H1 (cell line): ENCODE data around the gene L2HGDH. TPM values are rescaled to one million over a fixed set of nuclear protein-coding genes. Genes with fewer than 3 reads are reported as not detected.

ENCODE experiments used
- CTCF ChIA-PET: fragments of 300-600 bp; sonication (Branson Sonifier 250); formaldehyde crosslinking; loops from one replicate; lab custom pipeline; 2021; ENCODE audit not compliant: partially characterized antibody; lab: Charles Lee
- POLR2A ChIA-PET: fragments of 300-600 bp; sonication (Branson Sonifier 250); formaldehyde crosslinking; loops from one replicate; lab custom pipeline; 2021; ENCODE audit warnings: inconsistent platforms; ENCODE audit not compliant: partially characterized antibody; lab: Charles Lee
- DNase-seq, 2 experiments: peaks; one replicate each; pipeline versions ENCODE4 v3.0.0 to v3.0.0-alpha.2; 2010 to 2022; ENCODE audit warnings: low spot score in 2 of 2, low read depth in 1 of 2, mixed read lengths in 1 of 2
- FAIRE-seq: peaks from 2 replicates; lab custom pipeline; 2011; peaks lifted over from hg19 to GRCh38; lab: Jason Lieb, UNC
- H2AFZ ChIP-seq: 2 replicates; pipeline ENCODE4 v1.8.1; 2012; ENCODE audit warnings: low read length, inconsistent platforms
- H2AK5ac ChIP-seq: 2 replicates; pipeline ENCODE4 v1.6.1; 2013; ENCODE audit warnings: low read depth, low read length
- H2BK120ac ChIP-seq: replicated peaks from 2 replicates; pipeline ENCODE3; 2013; ENCODE audit warnings: low read depth, low read length, inconsistent platforms
- H2BK12ac ChIP-seq: 2 replicates; pipeline ENCODE4 v1.6.1; 2013; ENCODE audit warnings: low read depth, low read length
- H2BK15ac ChIP-seq: 2 replicates; pipeline ENCODE4 v1.6.1; 2013; ENCODE audit warnings: low read length
- H2BK20ac ChIP-seq: 2 replicates; pipeline ENCODE4 v1.6.1; 2013; ENCODE audit warnings: low read length
- H2BK5ac ChIP-seq: 2 replicates; pipeline ENCODE4 v1.6.1; 2013; ENCODE audit warnings: low read depth, low read length
- H3K14ac ChIP-seq: 2 replicates; pipeline ENCODE4 v1.6.1; 2013; ENCODE audit warnings: inconsistent platforms; ENCODE audit not compliant: insufficient read length
- H3K18ac ChIP-seq: 2 replicates; pipeline ENCODE4 v1.6.1; 2013; ENCODE audit warnings: low read length; ENCODE audit errors: extremely low read depth
- H3K23ac ChIP-seq: 2 replicates; pipeline ENCODE4 v1.6.1; 2013; ENCODE audit warnings: inconsistent platforms; ENCODE audit not compliant: insufficient read length
- H3K23me2 ChIP-seq: 2 replicates; pipeline ENCODE4 v1.6.1; 2013; ENCODE audit warnings: low read depth, low read length
- H3K27ac ChIP-seq: 2 replicates; pipeline ENCODE4 v1.6.1; 2011; ENCODE audit warnings: low read depth, low read length, inconsistent platforms
- H3K27me3 ChIP-seq, 4 experiments: replicated peaks in 1 of 4; 1 replicate in 1 of 4; 2 replicates in 3 of 4; pipeline versions ENCODE4 v1.6.1 to v1.8.1; 2011 to 2013; ENCODE audit warnings: low read length in 3 of 4, mild to moderate bottlenecking in 3 of 4, inconsistent platforms in 2 of 4, mixed read lengths in 2 of 4, moderate library complexity in 1 of 4; ENCODE audit not compliant: control insufficient read depth in 3 of 4, insufficient read depth in 3 of 4; ENCODE audit errors: extremely low read depth in 1 of 4
- H3K36me3 ChIP-seq, 4 experiments: 2 replicates each; pipeline versions ENCODE4 v1.6.1 to v1.8.1; 2011 to 2013; ENCODE audit warnings: mild to moderate bottlenecking in 4 of 4, low read length in 3 of 4, moderate library complexity in 2 of 4, control low read depth in 1 of 4, inconsistent platforms in 1 of 4; ENCODE audit not compliant: insufficient read depth in 4 of 4, control insufficient read depth in 2 of 4
- H3K4ac ChIP-seq: replicated peaks from 2 replicates; pipeline ENCODE3; 2013; ENCODE audit warnings: low read length, low read depth, mixed read lengths, inconsistent platforms; ENCODE audit not compliant: insufficient read length
- H3K4me1 ChIP-seq, 4 experiments: replicated peaks in 1 of 4; 1 replicate in 1 of 4; 2 replicates in 3 of 4; pipeline versions ENCODE4 v1.6.1 to v1.8.1; 2011 to 2013; ENCODE audit warnings: low read length in 3 of 4, inconsistent platforms in 2 of 4, mixed read lengths in 1 of 4; ENCODE audit not compliant: insufficient read depth in 4 of 4, control insufficient read depth in 3 of 4
- H3K4me2 ChIP-seq, 2 experiments: 2 replicates each; pipeline versions ENCODE4 v1.6.1 to v1.8.1; 2011 to 2013; ENCODE audit warnings: low read depth in 2 of 2, low read length in 2 of 2, control low read depth in 1 of 2, inconsistent platforms in 1 of 2, mild to moderate bottlenecking in 1 of 2; ENCODE audit not compliant: insufficient read depth in 1 of 2
- H3K4me3 ChIP-seq, 4 experiments: fragments of 200-600, 300-600 bp in 1 of 4; sonication (generic), shearing (Covaris generic), sonication (Bioruptor Twin) in 1 of 4; 2 replicates each; pipeline versions ENCODE4 v1.5.1 to v1.8.1; 2011 to 2016; ENCODE audit warnings: low read length in 4 of 4, low read depth in 3 of 4, control low read depth in 2 of 4, inconsistent platforms in 2 of 4, mild to moderate bottlenecking in 2 of 4, mixed read lengths in 1 of 4, moderate library complexity in 1 of 4; ENCODE audit not compliant: insufficient read depth in 2 of 4; ENCODE audit errors: extremely low read depth in 1 of 4
- H3K56ac ChIP-seq: replicated peaks from 2 replicates; pipeline ENCODE3; 2013; ENCODE audit warnings: low read depth, mild to moderate bottlenecking, mixed read lengths, low read length, inconsistent platforms; ENCODE audit not compliant: insufficient read length
- H3K79me1 ChIP-seq: 2 replicates; pipeline ENCODE4 v1.6.1; 2013; ENCODE audit warnings: low read depth, low read length, control low read depth
- H3K79me2 ChIP-seq, 2 experiments: 2 replicates each; pipeline versions ENCODE4 v1.6.1 to v1.8.1; 2012 to 2013; ENCODE audit warnings: low read length in 2 of 2, mild to moderate bottlenecking in 2 of 2, inconsistent platforms in 1 of 2; ENCODE audit not compliant: insufficient read depth in 2 of 2, control insufficient read depth in 1 of 2
- H3K9ac ChIP-seq, 4 experiments: replicated peaks in 1 of 4; 1 replicate in 1 of 4; 2 replicates in 3 of 4; pipeline versions ENCODE4 v1.6.1 to v1.8.1; 2011 to 2013; ENCODE audit warnings: low read depth in 3 of 4, low read length in 3 of 4, control low read depth in 2 of 4, mild to moderate bottlenecking in 2 of 4, moderate library complexity in 2 of 4, inconsistent platforms in 1 of 4; ENCODE audit errors: extremely low read depth in 1 of 4
- H3K9me3 ChIP-seq, 2 experiments: 2 replicates each; pipeline versions ENCODE4 v1.6.1 to v1.8.1; 2012 to 2013; ENCODE audit warnings: mild to moderate bottlenecking in 2 of 2, moderate library complexity in 2 of 2, control low read depth in 1 of 2, inconsistent platforms in 1 of 2, low read depth in 1 of 2, low read length in 1 of 2, mixed read lengths in 1 of 2; ENCODE audit not compliant: insufficient read depth in 2 of 2
- H4K20me1 ChIP-seq, 2 experiments: replicated peaks in 1 of 2; 2 replicates each; pipeline versions ENCODE3 to v1.8.1; 2011 to 2013; ENCODE audit warnings: inconsistent platforms in 2 of 2, low read length in 2 of 2, mild to moderate bottlenecking in 1 of 2; ENCODE audit not compliant: insufficient read depth in 2 of 2, control insufficient read depth in 1 of 2
- H4K5ac ChIP-seq: 2 replicates; pipeline ENCODE4 v1.6.1; 2013; ENCODE audit warnings: low read length, low read depth, mixed read lengths, inconsistent platforms; ENCODE audit not compliant: insufficient read length
- H4K8ac ChIP-seq: 2 replicates; pipeline ENCODE4 v1.8.0; 2013; ENCODE audit warnings: mild to moderate bottlenecking, moderate library complexity, low read length, inconsistent platforms; ENCODE audit not compliant: insufficient read depth; ENCODE audit errors: extremely low read depth
- H4K91ac ChIP-seq: replicated peaks from 2 replicates; pipeline ENCODE3; 2013; ENCODE audit warnings: low read length, mixed read lengths, inconsistent platforms; ENCODE audit not compliant: insufficient read length
- CBX5 ChIP-seq: fragments of 300-800, 300-1000 bp; sonication (generic); IDR thresholded peaks from 2 replicates; pipeline ENCODE4 v1.7.1; 2016; ENCODE audit warnings: antibody characterized with exemption, low read length, low read depth
- CREB1 ChIP-seq: IDR thresholded peaks from 2 replicates; pipeline ENCODE4 v1.6.1; 2012; ENCODE audit warnings: inconsistent platforms
- EP300 ChIP-seq, 2 experiments: IDR thresholded peaks; 1 replicate in 1 of 2; 2 replicates in 1 of 2; pipeline ENCODE4 v1.6.1; 2011 to 2012; ENCODE audit warnings: low read depth in 2 of 2, low read length in 2 of 2, mild to moderate bottlenecking in 2 of 2, borderline replicate concordance in 1 of 2, inconsistent platforms in 1 of 2, moderate library complexity in 1 of 2
- NANOG ChIP-seq: IDR thresholded peaks from 2 replicates; pipeline ENCODE4 v1.6.1; 2011; ENCODE audit warnings: low read length, low read depth, mild to moderate bottlenecking, inconsistent platforms; ENCODE audit not compliant: insufficient read depth, poor library complexity, severe bottlenecking
- RAD21 ChIP-seq, 2 experiments: IDR thresholded peaks in 1 of 2; conservative IDR thresholded peaks in 1 of 2; 2 replicates each; pipeline ENCODE4 v1.6.1; 2011; ENCODE audit warnings: low read depth in 2 of 2, low read length in 2 of 2, improper control_type of control experiment in 1 of 2, inconsistent platforms in 1 of 2, mild to moderate bottlenecking in 1 of 2, moderate library complexity in 1 of 2
- SAP30 ChIP-seq: fragments of 300-600 bp; sonication (generic); IDR thresholded peaks from 2 replicates; pipeline ENCODE4 v1.7.1; 2012; ENCODE audit warnings: low read length, moderate library complexity, mild to moderate bottlenecking, inconsistent platforms; ENCODE audit not compliant: insufficient read depth, insufficient replicate concordance
- SIX5 ChIP-seq: IDR thresholded peaks from 2 replicates; pipeline ENCODE4 v1.6.1; 2011; ENCODE audit warnings: mild to moderate bottlenecking, low read depth, low read length
- WGBS, 2 experiments: shearing (Covaris generic) in 1 of 2; methylation state at CpG; one replicate each; pipeline versions ENCODE4 v1.1.6 to v1.1.7; 2013 to 2015; ENCODE audit warnings: low lambda C conversion rate in 2 of 2, mixed read lengths in 2 of 2, inconsistent platforms in 1 of 2, low coverage in 1 of 2, missing lambda C conversion rate in 1 of 2; ENCODE audit not compliant: insufficient replicate concordance in 2 of 2, insufficient coverage in 1 of 2, insufficient read length in 1 of 2; ENCODE audit errors: extremely low coverage in 1 of 2, missing lambda C conversion rate in 1 of 2; 5-methylcytosine and 5-hydroxymethylcytosine counted together
- polyA plus RNA-seq, 7 experiments: library from polyadenylated mRNA; depleted of rRNA in 3 of 7; stranded (reverse) in 5 of 7; unstranded in 2 of 7; fragments of >200 nt in 5 of 7; fragments of 200-250 nt in 2 of 7; gene quantifications; 1 replicate in 5 of 7; 2 replicates in 1 of 7; 4 replicates in 1 of 7; pipeline versions ENCODE4 v1.2.1 to v1.2.3, GENCODE V29; 2011 to 2013; ENCODE audit warnings: missing spikeins in 2 of 7, mixed read lengths in 2 of 7
- total RNA-seq: library from RNA; stranded (reverse); fragmentation: NEBNext Ultra II Directional; extraction: Animal tissue kit (Norgen Biotek cat#: 25700); gene quantifications from 2 replicates; pipeline ENCODE4 v1.2.1, GENCODE V29; 2021
- TF ChIP-seq, protein P1 (sequence below), 3 experiments: IDR thresholded peaks; 1 replicate in 2 of 3; 2 replicates in 1 of 3; pipeline versions ENCODE4 v1.5.1 to v1.6.1; 2011; ENCODE audit warnings: low read length in 3 of 3, mild to moderate bottlenecking in 3 of 3, inconsistent platforms in 2 of 3, low read depth in 1 of 3, moderate library complexity in 1 of 3; ENCODE audit not compliant: insufficient read depth in 1 of 3; ENCODE audit errors: control extremely low read depth in 1 of 3

The L2HGDH gene
- total and polyA plus RNA-seq, 2 of the 8 experiments (the other 6 are each of a cell fraction or from before 2014, with no cell fraction given) = 12.2 to 28.6 TPM

DNA sequence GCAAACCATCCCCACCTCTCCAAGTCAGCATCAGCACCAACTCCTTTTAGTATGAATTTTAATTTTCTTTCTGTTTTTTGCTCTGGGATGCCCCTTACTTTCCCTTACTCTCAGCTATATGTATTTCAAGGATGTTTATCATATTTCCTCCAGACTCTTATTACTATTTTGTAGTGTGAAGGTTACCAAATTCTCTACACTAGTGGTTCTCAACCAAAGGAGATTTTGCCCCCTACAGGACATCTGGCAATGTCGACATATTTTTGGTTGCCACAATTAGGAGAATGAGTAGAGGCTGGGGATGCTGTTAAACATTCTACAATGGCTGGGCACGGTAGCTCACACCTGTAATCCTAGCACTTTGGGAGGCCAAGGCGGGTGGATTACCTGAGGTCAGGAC lies 51.5 kb downstream of the L2HGDH start:
- Histone ChIP-seq H3K79me2 (no peaks in the 10 kb centered on the region), H3K9me3 (no peaks in the 10 kb centered on the region), H3K27me3 (no peaks in the 10 kb centered on the region), H3K4me3 (no peak overlapping the region), H2AFZ (no peak overlapping the region), H2BK120ac (no peak overlapping the region), H3K9ac (no peak overlapping the region), H3K4me1 (no peaks in the 10 kb centered on the region), H2BK20ac (no peak overlapping the region), H3K27ac (no peak overlapping the region), H4K8ac (no peak overlapping the region), H3K56ac (no peak overlapping the region), H2BK12ac (no peak overlapping the region), H2BK15ac (no peak overlapping the region), H3K4me2 (no peak overlapping the region), H2AK5ac (no peak overlapping the region), H3K18ac (no peak overlapping the region), H3K36me3 (peaks cover 0 to 6% (median 4%) of the 10 kb centered on the region in 4 experiments; a peak in 5 of 8 replicates), H4K5ac (no peak overlapping the region), H3K79me1 (no peaks in the 10 kb centered on the region), H4K20me1 (no peaks in the 10 kb centered on the region), H3K23me2 (no peaks in the 10 kb centered on the region), H4K91ac (no peak overlapping the region), H3K4ac (no peak overlapping the region), H2BK5ac (no peak overlapping the region), H3K14ac (no peak overlapping the region), H3K23ac (no peak overlapping the region)
- FAIRE-seq (peak; percentile 36), DNase-seq (no peak)
- ChIA-PET CTCF (interaction anchor here (0.7 to 2.9 kb wide), 13 partner anchors 10 to 381 kb away, joined by 3 to 11 read pairs (median 3); partner anchors contain the start of gene VCPKMT), POLR2A (no interaction called here)
- WGBS, 2 experiments = 83% methylated on average over 3 of the region's 3 CpGs; no CpG with 5 or more reads in 1 of the 2 experiments
- TF ChIP-seq CREB1 (no peak), NANOG (no peak), RAD21 (IDR thresholded peaks at IDR 0.05 in 1 of 2, conservative IDR thresholded peaks at IDR 0.05 in 1 of 2; ENCODE audit: low read depth in 2 of 2, low read length in 2 of 2) (peak; percentile 47 to 57), SIX5 (no peak), EP300 (IDR thresholded peaks at IDR 0.05; ENCODE audit: borderline replicate concordance in 1 of 2, low read depth in 2 of 2, low read length in 2 of 2) (no peak), CBX5 (no peak), SAP30 (no peak)
- TF ChIP-seq, protein P1, sequence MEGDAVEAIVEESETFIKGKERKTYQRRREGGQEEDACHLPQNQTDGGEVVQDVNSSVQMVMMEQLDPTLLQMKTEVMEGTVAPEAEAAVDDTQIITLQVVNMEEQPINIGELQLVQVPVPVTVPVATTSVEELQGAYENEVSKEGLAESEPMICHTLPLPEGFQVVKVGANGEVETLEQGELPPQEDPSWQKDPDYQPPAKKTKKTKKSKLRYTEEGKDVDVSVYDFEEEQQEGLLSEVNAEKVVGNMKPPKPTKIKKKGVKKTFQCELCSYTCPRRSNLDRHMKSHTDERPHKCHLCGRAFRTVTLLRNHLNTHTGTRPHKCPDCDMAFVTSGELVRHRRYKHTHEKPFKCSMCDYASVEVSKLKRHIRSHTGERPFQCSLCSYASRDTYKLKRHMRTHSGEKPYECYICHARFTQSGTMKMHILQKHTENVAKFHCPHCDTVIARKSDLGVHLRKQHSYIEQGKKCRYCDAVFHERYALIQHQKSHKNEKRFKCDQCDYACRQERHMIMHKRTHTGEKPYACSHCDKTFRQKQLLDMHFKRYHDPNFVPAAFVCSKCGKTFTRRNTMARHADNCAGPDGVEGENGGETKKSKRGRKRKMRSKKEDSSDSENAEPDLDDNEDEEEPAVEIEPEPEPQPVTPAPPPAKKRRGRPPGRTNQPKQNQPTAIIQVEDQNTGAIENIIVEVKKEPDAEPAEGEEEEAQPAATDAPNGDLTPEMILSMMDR (IDR thresholded peaks at IDR 0.05; ENCODE audit: control extremely low read depth in 1 of 3, insufficient read depth in 1 of 3, low read depth in 1 of 3, low read length in 3 of 3) = peak in 2 of 3 experiments; percentile 36 to 53; a peak in 2 of 4 replicates
